GM18907 (cell line): ENCODE results near the gene RAB4B.
"Not testable (repeated sequence)": the region's sequence is repeated elsewhere in the genome, so short reads cannot be mapped to it uniquely, and the experiment has no call there.

Experiments used
- ATAC-seq: cut with Tn5 transposase; IDR thresholded peaks from one replicate; pipeline ENCODE4 v1.9.1; 2021; ENCODE audit warnings: mild to moderate bottlenecking, moderate library complexity; ENCODE audit not compliant: unreplicated experiment

RAB4B gene

GRCh38 chr19:40801426-40802299 is 23.6 kb downstream of the RAB4B start:
- ATAC-seq: no peak

- ATAC-seq: no peak
Measured at GRCh38 chr19:40802300-40803169, 24.5 kb downstream of the RAB4B start.

- ATAC-seq: no peak
Measured at GRCh38 chr19:40803170-40803856, 25.3 kb downstream of the RAB4B start.

GRCh38 chr19:40803857-40804782 is 26.1 kb downstream of the RAB4B start:
- no peak for ATAC-seq

- no peak for ATAC-seq
Measured at GRCh38 chr19:40804783-40805242, 26.8 kb downstream of the RAB4B start.

GRCh38 chr19:40805258-40805868 is 27.3 kb downstream of the RAB4B start:
- no peak for ATAC-seq

- ATAC-seq: no peak
Measured at GRCh38 chr19:40806423-40807146, 28.5 kb downstream of the RAB4B start.

GRCh38 chr19:40807147-40808020 is 29.3 kb downstream of the RAB4B start:
- no peak for ATAC-seq

- ATAC-seq: no peak
Measured at GRCh38 chr19:40808021-40808325, 29.9 kb downstream of the RAB4B start.

- no peak for ATAC-seq
Measured at GRCh38 chr19:40808497-40808896, 30.4 kb downstream of the RAB4B start.

GRCh38 chr19:40809358-40810086 is 31.5 kb downstream of the RAB4B start:
- no peak for ATAC-seq

GRCh38 chr19:40810160-40810559 is 32.1 kb downstream of the RAB4B start:
- ATAC-seq: no peak

- ATAC-seq: peak; percentile 57
Measured at GRCh38 chr19:40810649-40811408, 32.8 kb downstream of the RAB4B start.

GRCh38 chr19:40811478-40812341 is 33.7 kb downstream of the RAB4B start:
- ATAC-seq: no peak

GRCh38 chr19:40812571-40812970 is 34.5 kb downstream of the RAB4B start:
- not testable (repeated sequence) for ATAC-seq

GRCh38 chr19:40813182-40813581 is 35.1 kb downstream of the RAB4B start:
- no peak for ATAC-seq
